ENCODE results near the gene IGIP. TPM values are rescaled to one million over a fixed set of nuclear protein-coding genes. Genes with fewer than 3 reads are reported as not detected.

Gene IGIP
- total RNA-seq (10 to 100 TPM in 2 of 5 donors, 1 to 10 TPM in 3; 4.7 to 11.3 (median 9.7) TPM), total RNA-seq (1.2 to 20.3 (median 4.0) reads per million in 29 experiments)
- total RNA-seq (2013): 12.8 TPM

DNA sequence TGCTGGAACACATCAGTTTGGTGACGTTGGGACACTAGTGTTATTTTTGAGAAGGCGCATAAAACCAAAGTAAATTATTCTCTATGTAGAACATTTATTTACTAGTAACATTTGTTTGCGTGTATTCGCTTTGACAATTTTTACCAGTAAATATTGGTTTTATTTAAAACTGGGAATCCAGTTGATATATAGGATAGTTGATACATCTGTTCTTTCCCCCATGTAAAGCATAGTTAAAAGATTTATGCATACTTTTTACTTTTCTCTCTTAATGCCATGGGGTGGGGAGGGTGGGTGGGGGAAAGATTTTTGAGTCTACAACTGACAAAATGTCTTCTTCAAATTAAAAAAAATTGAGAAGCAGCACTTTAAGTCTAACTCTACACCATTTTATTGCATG, at the start of gene IGIP:
Gene IGIP, plus strand, starts transcription at position 301 of the 400 bp plus-strand sequence. CDS start 2,540 bp downstream, outside the sequence.
- no peak for DNase-seq
- Mint-ChIP-seq H3K27ac (no peak within 1 kb of the TSS), H3K4me1 (peaks cover 32 to 54% (median 44%) of the 10 kb centered on the region in 3 donors)

GRCh38 chr5:140076142-140076541, 49.6 kb upstream of the IGIP start:
- Mint-ChIP-seq H3K27ac (no peak overlapping the region), H3K27me3 (peaks cover 20 to 25% of the 10 kb centered on the region in 2 donors), H3K9me3 (no peaks in the 10 kb centered on the region), H3K36me3 (no peaks in the 10 kb centered on the region), H3K4me3 (no peak overlapping the region), H3K4me1 (no peaks in the 10 kb centered on the region)
- H3K36me3 ChIP-seq (ENCODE audit: control insufficient read depth in 2 of 2, extremely low read depth in 1 of 2, insufficient read depth in 1 of 2, low read length in 1 of 2): no peaks in the 10 kb centered on the region
- H3K27ac ChIP-seq (ENCODE audit: low read length): no peak overlapping the region
- no peaks in the 10 kb centered on the region for H3K9me3 ChIP-seq
- no peak for DNase-seq
- H3K4me3 ChIP-seq (ENCODE audit: control insufficient read depth in 1 of 2, extremely low read depth in 1 of 2, low read length in 1 of 2): no peak overlapping the region
- POLR2A ChIA-PET: interaction anchor here in 1 of 2 donors (0.6 kb wide), 1 partner anchor 42 kb away, joined by 5 read pairs; no protein-coding TSS in a partner anchor
- no peak for ATAC-seq (replicated peaks in 1 of 4)
- no peaks in the 10 kb centered on the region for H3K4me1 ChIP-seq (ENCODE audit: control insufficient read depth in 1 of 2, extremely low read depth in 1 of 2, insufficient read depth in 2 of 2, low read length in 2 of 2)
- no CpG with 5 or more reads among the region's 1 CpG for WGBS (ENCODE audit: insufficient coverage)
- CTCF ChIA-PET: interaction anchor here (0.7 to 6.1 kb wide), 5 partner anchors 68 to 79 kb away, joined by 3 to 42 read pairs (median 4); no protein-coding TSS in a partner anchor
- H3K27me3 ChIP-seq (replicated peaks in 1 of 2; ENCODE audit: control insufficient read depth in 2 of 2, extremely low read depth in 1 of 2, insufficient read depth in 2 of 2, low read length in 1 of 2): peaks cover 2 to 19% of the 10 kb centered on the region in 2 experiments

More for the DNA sequence above, at the start of gene IGIP:
- Mint-ChIP-seq H3K36me3 (no peaks in the 10 kb centered on the region), H3K9me3 (no peaks in the 10 kb centered on the region), H3K27me3 (no peaks in the 10 kb centered on the region), H3K4me3 (no peak within 1 kb of the TSS)
- Histone ChIP-seq H3K27me3 (replicated peaks in 1 of 2; ENCODE audit: control insufficient read depth in 2 of 2, extremely low read depth in 1 of 2, insufficient read depth in 2 of 2, low read length in 1 of 2) (no peaks in the 10 kb centered on the region), H3K27ac (ENCODE audit: low read length) (no peak within 1 kb of the TSS), H3K36me3 (ENCODE audit: control insufficient read depth in 2 of 2, extremely low read depth in 1 of 2, insufficient read depth in 1 of 2, low read length in 1 of 2) (no peaks in the 10 kb centered on the region), H3K4me1 (ENCODE audit: control insufficient read depth in 1 of 2, extremely low read depth in 1 of 2, insufficient read depth in 2 of 2, low read length in 2 of 2) (no peaks in the 10 kb centered on the region), H3K9me3 (no peaks in the 10 kb centered on the region), H3K4me3 (ENCODE audit: control insufficient read depth in 1 of 2, extremely low read depth in 1 of 2, low read length in 1 of 2) (no peak within 1 kb of the TSS)
- no peak for ATAC-seq (replicated peaks in 1 of 4)
- WGBS (ENCODE audit: insufficient coverage): no CpG with 5 or more reads among the region's 4 CpGs
- ChIA-PET CTCF (interaction anchor here in 1 of 2 donors (1.0 kb wide), 1 partner anchor 12 kb away, joined by 3 read pairs; no protein-coding TSS in a partner anchor), POLR2A (no interaction called here)

GRCh38 chr5:140076788-140077187, 48.9 kb upstream of the IGIP start:
- no peak overlapping the region for H3K27ac Mint-ChIP-seq
- DNase-seq: no peak
- Histone ChIP-seq H3K9me3 (no peaks in the 10 kb centered on the region), H3K4me3 (ENCODE audit: control insufficient read depth in 1 of 2, extremely low read depth in 1 of 2, low read length in 1 of 2) (no peak overlapping the region), H3K4me1 (ENCODE audit: control insufficient read depth in 1 of 2, extremely low read depth in 1 of 2, insufficient read depth in 2 of 2, low read length in 2 of 2) (no peaks in the 10 kb centered on the region), H3K36me3 (ENCODE audit: control insufficient read depth in 2 of 2, extremely low read depth in 1 of 2, insufficient read depth in 1 of 2, low read length in 1 of 2) (no peaks in the 10 kb centered on the region), H3K27me3 (replicated peaks in 1 of 2; ENCODE audit: control insufficient read depth in 2 of 2, extremely low read depth in 1 of 2, insufficient read depth in 2 of 2, low read length in 1 of 2) (peaks cover 2 to 19% of the 10 kb centered on the region in 2 experiments), H3K27ac (ENCODE audit: low read length) (no peak overlapping the region)
- peaks cover 20 to 25% of the 10 kb centered on the region in 2 donors for H3K27me3 Mint-ChIP-seq
- WGBS (ENCODE audit: insufficient coverage): no CpG with 5 or more reads among the region's 2 CpGs
- no peak overlapping the region for H3K4me3 Mint-ChIP-seq
- no peaks in the 10 kb centered on the region for H3K9me3 Mint-ChIP-seq
- H3K36me3 Mint-ChIP-seq: no peaks in the 10 kb centered on the region
- ChIA-PET CTCF (interaction anchor here in 1 of 2 donors (6.1 kb wide), 1 partner anchor 68 kb away, joined by 42 read pairs; no protein-coding TSS in a partner anchor), POLR2A (no interaction called here)
- ATAC-seq (replicated peaks in 1 of 4): no peak
- no peaks in the 10 kb centered on the region for H3K4me1 Mint-ChIP-seq

- Histone ChIP-seq H3K9me3 (no peaks in the 10 kb centered on the region), H3K4me1 (ENCODE audit: control insufficient read depth in 1 of 2, extremely low read depth in 1 of 2, insufficient read depth in 2 of 2, low read length in 2 of 2) (no peaks in the 10 kb centered on the region), H3K27ac (ENCODE audit: low read length) (no peak overlapping the region), H3K36me3 (ENCODE audit: control insufficient read depth in 2 of 2, extremely low read depth in 1 of 2, insufficient read depth in 1 of 2, low read length in 1 of 2) (no peaks in the 10 kb centered on the region), H3K27me3 (replicated peaks in 1 of 2; ENCODE audit: control insufficient read depth in 2 of 2, extremely low read depth in 1 of 2, insufficient read depth in 2 of 2, low read length in 1 of 2) (peaks cover 7 to 10% of the 10 kb centered on the region in 2 experiments), H3K4me3 (ENCODE audit: control insufficient read depth in 1 of 2, extremely low read depth in 1 of 2, low read length in 1 of 2) (no peak overlapping the region)
- ATAC-seq (replicated peaks in 1 of 4): no peak
- no peaks in the 10 kb centered on the region for H3K36me3 Mint-ChIP-seq
- no peak overlapping the region for H3K4me3 Mint-ChIP-seq
- no peak overlapping the region for H3K27ac Mint-ChIP-seq
- CTCF ChIA-PET: no interaction called here
- no peaks in the 10 kb centered on the region for H3K9me3 Mint-ChIP-seq
- no CpG with 5 or more reads among the region's 1 CpG for WGBS (ENCODE audit: insufficient coverage)
- H3K4me1 Mint-ChIP-seq: no peaks in the 10 kb centered on the region
- DNase-seq: no peak
- POLR2A ChIA-PET: no interaction called here
- H3K27me3 Mint-ChIP-seq: peaks cover 11 to 24% of the 10 kb centered on the region in 2 donors
These were observed 42.6 kb upstream of the IGIP start for GRCh38 chr5:140083120-140083519.

DNA sequence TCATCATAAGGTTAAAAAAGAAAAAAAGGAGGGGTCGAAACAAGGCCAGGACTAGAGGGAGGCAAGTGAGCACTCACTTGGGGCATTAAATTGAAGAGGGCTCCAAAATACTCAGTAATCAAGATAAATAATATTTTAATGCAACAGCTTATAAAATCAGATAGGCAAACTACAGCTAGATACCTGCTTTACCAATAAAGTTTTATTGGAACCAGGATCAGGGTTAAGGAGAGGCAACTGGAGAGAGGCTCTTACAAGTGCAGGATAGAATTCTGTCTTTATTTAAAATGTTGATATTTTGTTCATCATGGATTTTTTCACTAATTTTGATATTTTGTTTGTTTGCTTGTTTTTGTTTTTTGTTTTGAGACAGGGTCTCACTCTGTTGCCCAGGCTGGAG, 42.1 kb upstream of the IGIP start:
- Histone ChIP-seq H3K9me3 (no peaks in the 10 kb centered on the region), H3K36me3 (ENCODE audit: control insufficient read depth in 2 of 2, extremely low read depth in 1 of 2, insufficient read depth in 1 of 2, low read length in 1 of 2) (no peaks in the 10 kb centered on the region), H3K4me3 (ENCODE audit: control insufficient read depth in 1 of 2, extremely low read depth in 1 of 2, low read length in 1 of 2) (no peak overlapping the region), H3K27me3 (replicated peaks in 1 of 2; ENCODE audit: control insufficient read depth in 2 of 2, extremely low read depth in 1 of 2, insufficient read depth in 2 of 2, low read length in 1 of 2) (peaks cover 7 to 10% of the 10 kb centered on the region in 2 experiments), H3K27ac (ENCODE audit: low read length) (no peak overlapping the region), H3K4me1 (ENCODE audit: control insufficient read depth in 1 of 2, extremely low read depth in 1 of 2, insufficient read depth in 2 of 2, low read length in 2 of 2) (no peaks in the 10 kb centered on the region)
- H3K9me3 Mint-ChIP-seq: no peaks in the 10 kb centered on the region
- peaks cover 11 to 24% of the 10 kb centered on the region in 2 donors for H3K27me3 Mint-ChIP-seq
- CTCF ChIA-PET: interaction anchor here in 1 of 2 donors (1.0 kb wide), 1 partner anchor 61 kb away, joined by 3 read pairs; no protein-coding TSS in a partner anchor
- POLR2A ChIA-PET: no interaction called here
- no peaks in the 10 kb centered on the region for H3K4me1 Mint-ChIP-seq
- H3K36me3 Mint-ChIP-seq: no peaks in the 10 kb centered on the region
- DNase-seq (no peak), ATAC-seq (replicated peaks in 1 of 4) (no peak)
- no peak overlapping the region for H3K27ac Mint-ChIP-seq
- no peak overlapping the region for H3K4me3 Mint-ChIP-seq
- WGBS (ENCODE audit: insufficient coverage): no CpG with 5 or more reads among the region's 1 CpG

GRCh38 chr5:140084541-140084940, 41.2 kb upstream of the IGIP start:
- H3K27me3 ChIP-seq (replicated peaks in 1 of 2; ENCODE audit: control insufficient read depth in 2 of 2, extremely low read depth in 1 of 2, insufficient read depth in 2 of 2, low read length in 1 of 2): peaks cover 7 to 10% of the 10 kb centered on the region in 2 experiments
- no peak overlapping the region for H3K27ac ChIP-seq (ENCODE audit: low read length)
- Mint-ChIP-seq H3K9me3 (peaks cover 4 to 7% (median 7%) of the 10 kb centered on the region in 3 donors), H3K27ac (no peak overlapping the region), H3K27me3 (peaks cover 11 to 24% of the 10 kb centered on the region in 2 donors), H3K4me3 (no peak overlapping the region), H3K4me1 (no peaks in the 10 kb centered on the region), H3K36me3 (peaks cover 5% of the 10 kb centered on the region)
- H3K4me1 ChIP-seq (ENCODE audit: control insufficient read depth in 1 of 2, extremely low read depth in 1 of 2, insufficient read depth in 2 of 2, low read length in 2 of 2): no peaks in the 10 kb centered on the region
- H3K4me3 ChIP-seq (ENCODE audit: control insufficient read depth in 1 of 2, extremely low read depth in 1 of 2, low read length in 1 of 2): no peak overlapping the region
- no peaks in the 10 kb centered on the region for H3K36me3 ChIP-seq (ENCODE audit: control insufficient read depth in 2 of 2, extremely low read depth in 1 of 2, insufficient read depth in 1 of 2, low read length in 1 of 2)
- 60% methylated on average over 4 of the region's 4 CpGs for WGBS (ENCODE audit: insufficient coverage)
- ATAC-seq (replicated peaks in 1 of 4) (no peak), DNase-seq (no peak)
- H3K9me3 ChIP-seq: peaks cover under 1% of the 10 kb centered on the region
- ChIA-PET POLR2A (interaction anchor here in 1 of 2 donors (0.6 kb wide), 1 partner anchor 36 kb away, joined by 4 read pairs; no protein-coding TSS in a partner anchor), CTCF (interaction anchor here (0.7 to 1.0 kb wide), 2 partner anchors 53 to 60 kb away, joined by 3 read pairs; no protein-coding TSS in a partner anchor)
